Omental fat pad (tissue), 4 donors: ENCODE measurements around the gene SOX6. TPM values are rescaled to one million over a fixed set of nuclear protein-coding genes. Genes with fewer than 3 reads are reported as not detected.

Source experiments
- ATAC-seq: fragments of 150-250 bp; one replicate; pipeline ENCODE4 v1.9.1; 2016; ENCODE audit warnings: mild to moderate bottlenecking, moderate library complexity; ENCODE audit not compliant: low FRiP score
- DNase-seq: peaks from one replicate; pipeline ENCODE4 v3.0.0-alpha.2; 2019; ENCODE audit warnings: low spot score
- CTCF ChIP-seq, 3 donors: fragments of 450-650 bp; IDR thresholded peaks; one replicate each; pipeline ENCODE4 v1.5.1; 2016 to 2017; ENCODE audit warnings: antibody characterized with exemption in 3 of 3, mild to moderate bottlenecking in 3 of 3, moderate library complexity in 2 of 3
- total RNA-seq, 4 donors: library from RNA; depleted of rRNA; stranded (reverse); fragments of >200 nt; gene quantifications; one replicate each; pipeline ENCODE4 v1.1.0, GENCODE V29; 2016

The SOX6 gene
- total RNA-seq, 4 donors from 2014 or later = 2.0 to 41.0 (median 8.9) TPM

GRCh38 chr11:16015741-16016467 lies 340.4 kb downstream of the SOX6 start:
- DNase-seq (no peak), ATAC-seq (no peak)
- no peak for TF ChIP-seq CTCF (IDR thresholded peaks at IDR 0.05)

GRCh38 chr11:16013649-16014275 lies 342.6 kb downstream of the SOX6 start:
- no peak for TF ChIP-seq CTCF (IDR thresholded peaks at IDR 0.05)
- DNase-seq = no peak
- ATAC-seq = no peak

GRCh38 chr11:16013242-16013641 lies 343.1 kb downstream of the SOX6 start:
- no peak for DNase-seq
- ATAC-seq = no peak
- TF ChIP-seq CTCF (IDR thresholded peaks at IDR 0.05) = no peak

- DNase-seq (no peak), ATAC-seq (no peak)
- TF ChIP-seq CTCF (IDR thresholded peaks at IDR 0.05) = no peak
These were observed 344.1 kb downstream of the SOX6 start for GRCh38 chr11:16012125-16012751.

GRCh38 chr11:16011396-16011795 lies 344.9 kb downstream of the SOX6 start:
- DNase-seq = no peak
- no peak for ATAC-seq
- TF ChIP-seq CTCF (IDR thresholded peaks at IDR 0.05) = no peak

GRCh38 chr11:16009021-16009420 lies 347.3 kb downstream of the SOX6 start:
- DNase-seq (no peak), ATAC-seq (no peak)
- no peak for TF ChIP-seq CTCF (IDR thresholded peaks at IDR 0.05)
